BJ (cell line): ENCODE results near the gene GARIN5A. TPM values are rescaled to one million over a fixed set of nuclear protein-coding genes. Genes with fewer than 3 reads are reported as not detected.

Experiments
- CTCF ChIA-PET: fragments of 350-600 bp; formaldehyde crosslinking; extraction: SDS; loops from one replicate; lab custom pipeline; 2021; ENCODE audit warnings: antibody characterized with exemption, inconsistent platforms; lab: Yijun Ruan, JAX
- POLR2A ChIA-PET: fragments of 300-600 bp; sonication (Branson Sonifier 250); formaldehyde crosslinking; extraction: SDS; loops from one replicate; lab custom pipeline; 2021; ENCODE audit warnings: antibody characterized with exemption; lab: Charles Lee
- DNase-seq: peaks from one replicate; pipeline ENCODE4 v3.0.0-alpha.2; 2011; ENCODE audit warnings: low read depth
- H3K27me3 ChIP-seq: 2 replicates; pipeline ENCODE4 v1.6.0; 2011; ENCODE audit warnings: low read length; ENCODE audit not compliant: control insufficient read depth, insufficient read depth
- H3K36me3 ChIP-seq: 2 replicates; pipeline ENCODE4 v1.5.1; 2011; ENCODE audit warnings: low read length; ENCODE audit not compliant: control insufficient read depth, insufficient read depth
- H3K4me3 ChIP-seq: 2 replicates; pipeline ENCODE4 v1.5.1; 2011; ENCODE audit warnings: low read depth, mild to moderate bottlenecking, control low read depth, low read length
- polyA plus RNA-seq: library from polyadenylated mRNA; depleted of rRNA; stranded (reverse); fragments of >200 nt; gene quantifications from 2 replicates; pipeline ENCODE4 v1.2.3, GENCODE V29; 2011
- TF ChIP-seq, protein P1 (sequence below): IDR thresholded peaks from 2 replicates; pipeline ENCODE4 v1.5.1; 2011; ENCODE audit warnings: low read depth, mild to moderate bottlenecking, control low read depth, inconsistent platforms, low read length, moderate library complexity; ENCODE audit not compliant: insufficient read depth

GARIN5A gene
- polyA plus RNA-seq, 1 experiment = 0.56 TPM

DNA sequence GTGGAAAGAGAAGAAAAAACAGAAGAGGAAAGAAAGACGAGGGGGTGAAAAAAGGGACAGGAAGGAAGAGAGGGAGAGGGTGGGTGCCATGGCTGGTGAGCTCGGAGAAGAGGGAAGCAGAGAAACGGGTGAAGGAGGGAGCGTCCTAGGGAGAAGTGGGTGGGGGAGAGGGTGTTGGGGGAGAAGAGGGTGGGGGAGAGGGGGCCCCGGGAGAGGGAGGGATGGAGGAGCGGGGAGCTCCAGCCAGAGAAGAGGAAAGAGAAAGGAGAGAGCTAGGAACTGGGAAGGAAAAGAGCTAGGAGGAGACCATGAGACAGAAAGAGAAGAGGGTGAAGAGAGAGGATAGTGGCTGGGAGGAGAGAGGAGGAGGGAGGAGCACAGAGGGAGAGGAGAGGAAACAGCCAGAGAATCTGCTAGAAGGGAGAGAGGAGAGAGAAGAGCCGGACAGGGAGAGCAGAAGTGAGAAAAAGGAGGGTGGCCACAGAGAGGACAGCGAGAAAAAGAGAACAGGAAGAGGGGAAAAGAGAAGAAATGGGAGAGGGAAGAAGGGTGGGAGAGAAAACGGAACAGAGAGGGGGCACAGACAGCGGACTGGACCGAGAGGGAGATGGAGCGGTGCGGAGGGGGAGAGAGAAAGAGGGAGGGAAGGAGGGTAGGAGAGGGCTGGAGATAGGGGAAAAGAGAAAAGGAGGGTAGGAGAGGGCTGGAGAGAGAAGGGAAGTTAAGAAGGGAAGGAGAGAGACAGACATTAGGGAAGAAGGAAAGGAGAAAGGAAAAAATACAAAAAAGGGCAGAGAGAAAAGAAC is 11.9 kb upstream of the GARIN5A start:
- TF ChIP-seq, protein P1, sequence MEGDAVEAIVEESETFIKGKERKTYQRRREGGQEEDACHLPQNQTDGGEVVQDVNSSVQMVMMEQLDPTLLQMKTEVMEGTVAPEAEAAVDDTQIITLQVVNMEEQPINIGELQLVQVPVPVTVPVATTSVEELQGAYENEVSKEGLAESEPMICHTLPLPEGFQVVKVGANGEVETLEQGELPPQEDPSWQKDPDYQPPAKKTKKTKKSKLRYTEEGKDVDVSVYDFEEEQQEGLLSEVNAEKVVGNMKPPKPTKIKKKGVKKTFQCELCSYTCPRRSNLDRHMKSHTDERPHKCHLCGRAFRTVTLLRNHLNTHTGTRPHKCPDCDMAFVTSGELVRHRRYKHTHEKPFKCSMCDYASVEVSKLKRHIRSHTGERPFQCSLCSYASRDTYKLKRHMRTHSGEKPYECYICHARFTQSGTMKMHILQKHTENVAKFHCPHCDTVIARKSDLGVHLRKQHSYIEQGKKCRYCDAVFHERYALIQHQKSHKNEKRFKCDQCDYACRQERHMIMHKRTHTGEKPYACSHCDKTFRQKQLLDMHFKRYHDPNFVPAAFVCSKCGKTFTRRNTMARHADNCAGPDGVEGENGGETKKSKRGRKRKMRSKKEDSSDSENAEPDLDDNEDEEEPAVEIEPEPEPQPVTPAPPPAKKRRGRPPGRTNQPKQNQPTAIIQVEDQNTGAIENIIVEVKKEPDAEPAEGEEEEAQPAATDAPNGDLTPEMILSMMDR = no peak
- Histone ChIP-seq H3K36me3 (peaks cover 3% of the 10 kb centered on the region), H3K27me3 (peaks cover 23% of the 10 kb centered on the region), H3K4me3 (no peak overlapping the region)
- POLR2A ChIA-PET = interaction anchor here (0.6 kb wide), 1 partner anchor 78 kb away, joined by 5 read pairs; no protein-coding TSS in a partner anchor
- CTCF ChIA-PET = interaction anchor here (0.9 kb wide), 1 partner anchor 9 kb away, joined by 3 read pairs; no protein-coding TSS in a partner anchor
- DNase-seq = no peak

DNA sequence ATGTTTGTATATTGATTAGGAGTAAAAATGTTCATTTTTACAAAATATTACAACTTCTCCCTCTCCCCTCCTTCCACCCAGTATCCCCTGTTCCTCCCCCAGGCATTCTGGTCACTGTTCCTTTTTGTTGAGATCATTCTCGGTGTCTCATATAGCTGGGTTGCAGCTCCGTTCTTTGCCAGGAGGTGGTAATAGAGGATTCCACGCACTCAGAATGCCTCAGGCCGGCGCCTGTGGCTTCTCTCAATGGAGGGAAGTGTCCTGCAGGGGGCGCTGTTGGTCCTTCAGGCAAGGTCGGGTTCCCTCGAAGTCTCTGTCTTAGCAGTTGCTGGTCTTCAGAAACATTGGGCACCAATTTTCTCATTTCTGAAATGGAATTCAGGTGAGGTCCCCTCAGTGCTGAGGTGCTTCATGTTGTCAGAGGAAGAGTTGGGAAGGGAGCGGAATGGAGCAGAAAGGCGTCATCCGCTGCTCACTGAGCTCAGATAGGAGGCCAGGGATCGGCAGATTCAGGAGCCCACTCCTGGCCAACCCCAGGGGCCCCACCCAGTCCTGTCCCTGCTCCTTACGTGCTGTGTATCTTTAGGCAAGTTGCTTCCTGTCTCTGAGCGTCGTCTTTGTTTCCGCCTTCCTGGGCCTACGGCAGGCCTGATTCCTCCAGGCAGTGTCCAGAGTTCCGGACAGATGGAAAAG is 10.3 kb upstream of the GARIN5A start:
- TF ChIP-seq, protein P1 = peak; percentile 50
- H3K4me3 ChIP-seq = no peak overlapping the region
- ChIA-PET POLR2A (no interaction called here), CTCF (interaction anchor here (0.9 kb wide), 1 partner anchor 21 kb away, joined by 3 read pairs; no protein-coding TSS in a partner anchor)
- H3K27me3 ChIP-seq = peaks cover 16% of the 10 kb centered on the region
- no peak for DNase-seq
- peaks cover 10% of the 10 kb centered on the region for H3K36me3 ChIP-seq

DNA sequence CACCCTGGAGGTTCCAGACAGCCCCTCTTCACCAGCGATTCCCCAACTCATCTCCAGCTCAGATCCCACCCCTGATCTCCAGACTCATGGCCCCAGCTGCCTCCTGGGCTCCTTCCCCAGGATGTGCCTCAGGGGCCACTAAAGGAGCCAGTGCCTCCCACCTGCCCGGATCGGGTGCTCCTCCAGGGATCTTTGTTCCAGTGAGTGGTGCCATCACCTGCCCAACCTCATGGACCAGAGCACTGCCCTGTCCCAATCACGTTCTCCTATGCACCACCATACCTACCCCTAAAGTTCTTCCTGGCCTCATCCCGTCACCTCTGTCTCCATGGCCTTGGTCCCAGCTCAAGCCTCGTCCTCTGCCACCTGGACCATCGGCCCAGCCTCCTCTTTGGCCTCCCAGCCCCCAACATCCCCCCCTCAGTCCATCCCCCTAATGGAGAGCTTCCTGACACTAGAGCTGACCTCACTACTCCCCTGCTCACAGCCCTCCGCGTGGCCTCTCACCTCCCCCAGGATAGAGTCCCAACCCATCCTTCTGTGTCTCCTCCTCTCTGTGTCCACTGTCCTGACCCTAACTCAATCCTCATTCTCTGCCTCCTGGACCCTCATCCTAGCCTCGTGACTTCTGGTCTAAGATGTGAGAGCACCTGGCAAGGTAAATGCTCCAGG is 8.8 kb upstream of the GARIN5A start:
- Histone ChIP-seq H3K4me3 (no peak overlapping the region), H3K27me3 (peaks cover 8% of the 10 kb centered on the region), H3K36me3 (peaks cover 19% of the 10 kb centered on the region)
- DNase-seq = no peak
- TF ChIP-seq, protein P1 = no peak
- POLR2A ChIA-PET = no interaction called here
- CTCF ChIA-PET = interaction anchor here (0.6 kb wide), 1 partner anchor 142 kb away, joined by 4 read pairs; no protein-coding TSS in a partner anchor

GRCh38 chr19:50482916-50483315 is 6.3 kb upstream of the GARIN5A start:
- DNase-seq = no peak
- TF ChIP-seq, protein P1 = no peak
- POLR2A ChIA-PET = no interaction called here
- CTCF ChIA-PET = interaction anchor here (1.2 to 1.3 kb wide), 2 partner anchors 74 to 126 kb away, joined by 3 read pairs; no protein-coding TSS in a partner anchor
- Histone ChIP-seq H3K27me3 (peaks cover 5% of the 10 kb centered on the region; the same call in 1 of the 2 replicates), H3K4me3 (no peak overlapping the region), H3K36me3 (peaks cover 32% of the 10 kb centered on the region)
